GM10847 (cell line): ENCODE data around the gene NRAP.

ENCODE experiments used
- POLR2A ChIP-seq: IDR thresholded peaks from 2 replicates; pipeline ENCODE4 v1.6.1; 2011; ENCODE audit not compliant: insufficient read length; ENCODE audit errors: extremely low read depth

Gene NRAP

DNA sequence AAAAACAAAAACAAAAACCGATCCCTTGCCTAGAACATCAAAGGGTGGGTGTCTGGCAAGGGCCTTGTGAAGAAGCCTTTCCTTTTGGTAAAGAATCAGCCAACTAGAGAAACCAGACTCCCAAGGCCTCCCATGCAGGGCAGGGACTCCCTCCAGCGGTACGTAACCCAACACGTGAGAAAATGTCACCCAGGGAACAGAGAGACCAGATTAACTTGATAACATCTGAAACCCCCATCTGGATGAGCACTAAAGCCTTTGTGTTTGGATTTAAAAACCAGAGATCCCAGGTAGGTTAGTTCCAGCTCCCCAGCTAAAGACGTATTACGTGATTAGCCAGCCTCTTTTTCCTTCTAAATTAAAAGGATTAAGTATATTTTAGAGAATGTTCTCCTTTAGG is 114.0 kb downstream of the NRAP start:
- TF ChIP-seq POLR2A: no peak

DNA sequence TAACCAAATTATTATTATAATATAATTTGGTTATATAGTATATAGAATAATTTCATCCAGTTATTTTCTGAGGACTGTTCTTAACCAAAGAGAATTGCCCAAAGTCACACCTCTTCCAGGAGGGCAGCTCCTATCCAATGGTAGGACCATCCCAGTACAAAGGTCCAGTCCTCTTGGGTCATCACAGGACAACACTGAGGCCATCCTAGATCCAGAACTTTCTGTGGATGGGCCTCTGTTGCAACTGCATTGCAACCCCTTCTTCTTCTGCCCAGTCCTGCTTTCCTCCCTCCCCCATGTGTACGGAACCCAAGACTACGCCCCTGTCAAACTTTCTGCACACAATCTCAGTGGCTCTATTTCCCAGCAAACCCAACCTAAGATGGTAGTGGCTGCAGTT is 116.4 kb downstream of the NRAP start:
- no peak for TF ChIP-seq POLR2A

DNA sequence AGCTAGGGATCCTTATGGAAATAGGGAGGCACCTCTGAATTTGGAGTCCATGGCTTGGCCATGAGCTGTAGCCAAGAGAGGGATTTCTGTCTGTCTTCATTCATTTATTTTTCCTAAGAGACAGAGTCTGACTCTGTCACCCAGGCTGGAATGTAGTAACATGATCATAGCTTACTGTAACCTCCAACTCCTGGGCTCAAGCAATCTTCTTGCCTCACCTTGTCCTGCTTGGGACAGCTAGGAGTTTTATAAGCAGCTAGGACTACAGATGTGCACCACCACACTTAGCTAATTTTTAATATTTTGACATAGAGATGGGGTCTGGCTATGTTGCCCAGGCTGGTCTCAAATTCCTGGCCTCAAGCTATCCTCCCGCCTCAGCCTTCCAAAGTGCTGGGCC is 119.4 kb downstream of the NRAP start:
- TF ChIP-seq POLR2A: no peak

DNA sequence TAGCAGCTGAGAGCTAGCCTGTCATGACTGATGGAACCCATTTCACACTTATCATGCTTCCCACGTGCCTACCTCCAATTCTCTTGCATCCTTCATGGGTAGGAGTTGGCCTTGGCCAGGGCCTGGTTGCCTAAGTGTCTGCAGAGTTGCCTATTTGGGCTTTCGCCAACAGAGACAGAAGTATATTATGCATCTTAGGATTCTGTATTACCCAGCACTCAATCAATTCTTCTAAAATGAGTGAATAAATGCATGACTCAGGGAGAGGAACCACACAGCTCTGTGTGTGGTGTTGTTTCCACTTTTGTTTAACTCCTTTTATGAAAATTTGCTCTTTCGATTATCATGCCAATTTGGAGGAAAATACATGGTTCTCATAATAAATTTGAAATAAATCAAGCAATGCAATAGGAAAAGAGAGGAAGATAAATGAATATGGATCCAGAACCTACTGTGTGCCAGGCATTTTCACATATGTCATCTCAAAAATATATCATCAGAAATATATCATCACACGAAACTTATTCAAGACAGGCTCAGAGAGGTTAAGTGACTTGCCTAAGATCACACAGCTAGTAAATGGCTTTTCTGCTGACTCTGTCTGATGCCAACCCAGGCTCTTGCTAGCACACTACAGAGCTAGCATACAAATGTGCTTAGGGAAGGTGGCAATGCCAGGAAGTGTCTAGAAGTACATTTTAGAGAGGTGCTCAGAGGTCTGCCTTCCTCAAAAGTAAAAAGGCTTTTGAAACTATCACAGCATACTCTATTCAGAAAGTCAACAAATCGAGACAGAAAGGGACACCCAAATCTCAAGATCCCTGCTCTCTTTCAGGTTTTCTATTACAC is 120.5 kb downstream of the NRAP start:
- TF ChIP-seq POLR2A: no peak

DNA sequence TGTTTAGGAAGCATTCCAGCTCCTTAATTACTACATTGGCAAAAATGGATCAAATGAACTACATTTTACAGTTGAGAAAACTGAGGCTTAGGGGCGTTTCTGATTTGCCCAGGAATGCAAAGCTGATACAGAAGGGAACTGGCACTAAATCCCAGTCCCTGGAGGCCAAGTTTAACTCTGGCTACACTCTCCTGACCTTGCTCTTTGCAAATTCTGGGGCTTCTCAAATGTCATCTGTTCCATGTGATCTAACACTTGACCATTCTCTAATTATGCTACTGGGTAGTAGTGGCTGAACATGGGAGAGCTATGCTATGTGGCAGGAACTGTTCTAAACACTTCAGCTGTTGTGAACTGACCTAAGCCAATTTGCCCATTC is 122.3 kb downstream of the NRAP start:
- TF ChIP-seq POLR2A: no peak

DNA sequence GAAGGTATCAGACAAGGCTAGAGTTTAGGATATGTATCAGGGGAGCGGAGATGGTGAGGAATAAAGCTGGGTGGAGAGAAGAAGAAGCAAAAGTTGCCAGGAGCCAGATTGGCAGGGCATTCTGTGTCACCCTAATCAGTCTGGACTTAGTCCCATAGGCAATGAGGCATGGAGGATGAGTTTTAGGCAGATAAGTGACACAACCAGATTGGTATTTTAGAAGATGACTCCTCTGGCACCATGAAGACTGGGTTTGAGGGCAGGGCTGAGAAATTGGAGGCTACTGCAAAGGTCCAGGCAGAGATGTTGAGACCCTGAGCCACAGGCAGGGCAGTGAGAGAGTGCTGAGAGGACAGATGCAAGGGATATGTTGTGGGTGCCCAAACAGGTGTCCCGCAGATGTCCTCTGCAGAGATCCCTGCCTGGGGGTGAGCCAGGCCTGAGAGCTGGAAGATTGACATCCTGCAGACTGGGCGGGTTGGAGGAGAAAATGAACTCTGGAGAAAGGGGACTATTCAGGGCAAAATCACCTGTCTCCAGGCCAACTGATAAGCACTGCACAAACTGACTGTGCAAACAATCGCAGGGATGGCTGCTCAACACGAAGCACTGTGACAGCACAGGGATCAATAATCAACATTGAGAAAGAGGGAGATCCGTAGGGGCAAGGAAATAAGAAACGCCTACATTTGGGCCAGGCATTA is 122.8 kb downstream of the NRAP start:
- TF ChIP-seq POLR2A: no peak

DNA sequence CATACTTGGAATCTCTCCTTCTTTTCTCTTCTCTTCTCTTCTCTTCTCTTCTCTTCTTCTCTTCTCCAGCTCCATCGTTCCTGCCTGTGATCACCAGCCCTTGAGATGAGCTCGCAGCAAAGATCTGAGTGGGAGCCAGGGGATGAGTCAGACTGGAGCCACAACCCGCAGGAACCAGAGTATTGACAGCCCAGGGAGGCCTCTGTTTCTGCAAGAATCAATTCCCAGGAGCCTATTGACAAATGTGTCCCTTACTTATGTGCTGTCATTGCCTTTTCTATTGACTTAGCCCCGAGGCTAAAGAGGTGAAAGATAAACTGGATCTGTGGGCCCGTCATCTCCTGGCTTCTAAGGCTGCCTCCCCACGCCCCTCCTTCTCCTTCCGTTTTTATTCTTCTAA is 124.1 kb downstream of the NRAP start:
- TF ChIP-seq POLR2A: no peak
